ENCODE results near the gene TRAPPC2. TPM values are rescaled to one million over a fixed set of nuclear protein-coding genes. Genes with fewer than 3 reads are reported as not detected.

The TRAPPC2 gene
- total and polyA plus RNA-seq, 9 of the 15 experiments (the other 6 are each of a cell fraction or from before 2014, with no cell fraction given), result 10.3 to 30.6 (median 18.6) TPM

DNA sequence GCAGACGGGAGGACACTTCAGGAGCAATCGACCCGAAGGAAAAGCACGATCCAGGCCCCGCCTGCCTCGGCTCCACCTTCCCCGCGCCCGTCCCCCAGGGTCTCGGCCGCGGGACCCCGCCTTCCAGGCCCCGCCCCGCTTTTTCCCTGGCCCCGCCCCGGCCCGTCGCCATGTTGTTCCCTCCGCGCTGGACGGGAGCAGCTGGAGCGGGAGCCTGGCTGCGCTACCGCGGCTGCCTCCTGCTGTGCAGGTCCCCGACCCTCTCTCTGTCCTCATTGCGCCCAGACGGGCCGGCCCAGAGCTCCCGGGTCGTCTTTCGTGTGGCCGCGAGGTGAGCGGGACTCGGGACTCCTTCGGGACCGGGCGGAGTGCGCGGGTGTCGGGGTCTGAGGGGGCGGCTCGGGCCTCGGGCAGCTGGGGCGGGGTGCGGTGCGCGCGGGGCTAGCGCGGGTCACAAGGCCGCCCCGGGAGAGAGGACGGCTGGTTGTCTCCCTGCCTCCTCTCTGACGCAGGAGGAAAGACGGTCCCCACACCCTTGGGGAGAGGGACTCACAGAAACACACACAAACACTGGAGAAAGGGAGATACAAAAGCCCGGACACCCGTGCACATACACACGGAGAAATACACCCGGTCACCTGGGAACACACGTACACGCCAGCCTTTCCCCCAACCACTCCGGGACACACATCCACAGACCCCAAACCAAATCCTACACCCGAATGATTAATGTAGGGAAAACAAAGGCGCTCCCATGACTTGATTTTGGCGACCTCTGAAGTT lies 45.3 kb downstream of the TRAPPC2 start, which contains the start of gene RAB9A (continued):
- TF ChIP-seq SIN3A (IDR thresholded peaks at IDR 0.05; ENCODE audit: borderline replicate concordance in 2 of 2, control insufficient read depth in 1 of 2, low read depth in 2 of 2, low read length in 2 of 2), result peak in 1 of 2 experiments; percentile 71; a peak in 3 of 4 replicates
- no peak for TF ChIP-seq ZNF644 (tag; IDR thresholded peaks at IDR 0.05; ENCODE audit: low read depth)
- no peak for TF ChIP-seq ATF7 (IDR thresholded peaks at IDR 0.05)
- TF ChIP-seq TAF9B (IDR thresholded peaks at IDR 0.05; ENCODE audit: partially characterized antibody), result peak; percentile 25
- TF ChIP-seq POLR2G (IDR thresholded peaks at IDR 0.05; ENCODE audit: low read depth, low read length), result peak; percentile 94
- TF ChIP-seq NUFIP1 (IDR thresholded peaks at IDR 0.05; ENCODE audit: partially characterized antibody), result no peak
- TF ChIP-seq SMAD1 (IDR thresholded peaks at IDR 0.05; ENCODE audit: low read depth, low read length, partially characterized antibody), result no peak
- no peak for TF ChIP-seq ZNF197 (CRISPR knock-in tag; IDR thresholded peaks at IDR 0.05; ENCODE audit: low read depth)
- TF ChIP-seq MAX (CRISPR knock-in tag; IDR thresholded peaks at IDR 0.05), result no peak; the same call in 1 of the 2 replicates
- TF ChIP-seq TOE1 (IDR thresholded peaks at IDR 0.05; ENCODE audit: borderline replicate concordance), result no peak
- no peak for TF ChIP-seq TOE1 (CRISPR knock-in tag; IDR thresholded peaks at IDR 0.05; ENCODE audit: borderline replicate concordance, low read depth)
- TF ChIP-seq STAT5B (CRISPR knock-in tag; IDR thresholded peaks at IDR 0.05), result no peak
- no peak for TF ChIP-seq THRB (CRISPR knock-in tag; conservative IDR thresholded peaks at IDR 0.05)
- TF ChIP-seq SAFB (IDR thresholded peaks at IDR 0.05; ENCODE audit: borderline replicate concordance, low read depth, low read length), result no peak
- TF ChIP-seq, protein P1, sequence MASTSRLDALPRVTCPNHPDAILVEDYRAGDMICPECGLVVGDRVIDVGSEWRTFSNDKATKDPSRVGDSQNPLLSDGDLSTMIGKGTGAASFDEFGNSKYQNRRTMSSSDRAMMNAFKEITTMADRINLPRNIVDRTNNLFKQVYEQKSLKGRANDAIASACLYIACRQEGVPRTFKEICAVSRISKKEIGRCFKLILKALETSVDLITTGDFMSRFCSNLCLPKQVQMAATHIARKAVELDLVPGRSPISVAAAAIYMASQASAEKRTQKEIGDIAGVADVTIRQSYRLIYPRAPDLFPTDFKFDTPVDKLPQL (IDR thresholded peaks at IDR 0.05; ENCODE audit: extremely low read depth, insufficient read length), result no peak
- no peak for TF ChIP-seq BRF2 (IDR thresholded peaks at IDR 0.05; ENCODE audit: borderline replicate concordance, insufficient read depth, insufficient read length)
- no peak for TF ChIP-seq TGIF2 (CRISPR knock-in tag; IDR thresholded peaks at IDR 0.05)
- peak in 1 of 2 experiments; percentile 62; a peak in 2 of 4 replicates for TF ChIP-seq MNT (conservative IDR thresholded peaks at IDR 0.05)

All from K562 (cell line).